Sigmoid colon (tissue), 7 donors: ENCODE measurements around the gene MIDN. TPM values are rescaled to one million over a fixed set of nuclear protein-coding genes. Genes with fewer than 3 reads are reported as not detected.

ENCODE experiments used
- DNase-seq: peaks from one replicate; pipeline ENCODE4 v3.0.0-alpha.2; 2019
- H3K27ac ChIP-seq, 4 donors: fragments of 200-600 bp; sonication (generic); one replicate each; pipeline ENCODE4 v1.5.1; 2016 to 2019; ENCODE audit warnings: mild to moderate bottlenecking in 1 of 4
- H3K27me3 ChIP-seq, 3 donors: fragments of 200-600 bp; sonication (generic); one replicate each; pipeline ENCODE4 v1.5.1; 2019; ENCODE audit warnings: mild to moderate bottlenecking in 1 of 3
- H3K36me3 ChIP-seq, 4 donors: fragments of 200-600 bp; sonication (generic); one replicate each; pipeline ENCODE4 v1.5.1; 2016 to 2019
- H3K4me1 ChIP-seq, 4 donors: fragments of 200-600 bp; sonication (generic); one replicate each; pipeline ENCODE4 v1.5.1; 2017 to 2019
- H3K4me3 ChIP-seq, 4 donors: fragments of 200-600 bp; sonication (generic); one replicate each; pipeline ENCODE4 v1.5.1; 2017 to 2019; ENCODE audit warnings: mild to moderate bottlenecking in 2 of 4, moderate library complexity in 1 of 4
- H3K9me3 ChIP-seq, 4 donors: fragments of 200-600 bp in 3 of 4; sonication (generic) in 3 of 4; one replicate each; pipeline versions ENCODE4 v1.5.1 to v1.6.1; 2013 to 2019
- EP300 ChIP-seq, 4 donors: sonication (generic); formaldehyde crosslinking; IDR thresholded peaks; one replicate each; pipeline ENCODE4 v1.6.1; 2017; ENCODE audit warnings: antibody characterized with exemption in 4 of 4
- POLR2A ChIP-seq, 2 donors: fragments of 450-650 bp; IDR thresholded peaks; one replicate each; pipeline ENCODE4 v1.6.1; 2016; ENCODE audit warnings: antibody characterized with exemption in 2 of 2, mild to moderate bottlenecking in 2 of 2, moderate library complexity in 2 of 2
- POLR2AphosphoS5 ChIP-seq, 4 donors: sonication (generic); formaldehyde crosslinking; IDR thresholded peaks; one replicate each; pipeline ENCODE4 v1.6.1; 2017; ENCODE audit warnings: antibody characterized with exemption in 4 of 4
- WGBS, 2 donors: extraction: QIAGEN DNeasy Blood & Tissue Kit; methylation state at CpG; one replicate each; pipeline ENCODE4 v1.1.7; 2013; 5-methylcytosine and 5-hydroxymethylcytosine counted together
- intact Hi-C: fragments of 100-400 bp; cut with DNase I; formaldehyde crosslinking; loops from one replicate; pipeline ENCODE4 v1.15.1; 2023
- polyA plus RNA-seq, 3 donors: library from polyadenylated mRNA; stranded (reverse); fragments of 200-250 nt; gene quantifications; one replicate each; pipeline ENCODE4 v1.2.3, GENCODE V29; 2013
- total RNA-seq, 4 donors: library from RNA; depleted of rRNA; stranded (reverse); fragments of >200 nt; gene quantifications; one replicate each; pipeline ENCODE4 v1.1.0, GENCODE V29; 2016
- TF ChIP-seq, protein P1 (sequence below), 4 experiments: fragments of 450-650 bp in 3 of 4; fragments of 200-600 bp in 1 of 4; IDR thresholded peaks; one replicate each; pipeline ENCODE4 v1.5.1; 2016 to 2019; ENCODE audit warnings: antibody characterized with exemption in 4 of 4, mild to moderate bottlenecking in 3 of 4, moderate library complexity in 2 of 4
- donor health status: healthy with polysubstance abuse.
- donor health status: Bipolar disorder and iron deficiency.
- donor health status: healthy.

MIDN gene
- total and polyA plus RNA-seq, 7 donors, result 14.6 to 87.0 (median 42.1) TPM

DNA sequence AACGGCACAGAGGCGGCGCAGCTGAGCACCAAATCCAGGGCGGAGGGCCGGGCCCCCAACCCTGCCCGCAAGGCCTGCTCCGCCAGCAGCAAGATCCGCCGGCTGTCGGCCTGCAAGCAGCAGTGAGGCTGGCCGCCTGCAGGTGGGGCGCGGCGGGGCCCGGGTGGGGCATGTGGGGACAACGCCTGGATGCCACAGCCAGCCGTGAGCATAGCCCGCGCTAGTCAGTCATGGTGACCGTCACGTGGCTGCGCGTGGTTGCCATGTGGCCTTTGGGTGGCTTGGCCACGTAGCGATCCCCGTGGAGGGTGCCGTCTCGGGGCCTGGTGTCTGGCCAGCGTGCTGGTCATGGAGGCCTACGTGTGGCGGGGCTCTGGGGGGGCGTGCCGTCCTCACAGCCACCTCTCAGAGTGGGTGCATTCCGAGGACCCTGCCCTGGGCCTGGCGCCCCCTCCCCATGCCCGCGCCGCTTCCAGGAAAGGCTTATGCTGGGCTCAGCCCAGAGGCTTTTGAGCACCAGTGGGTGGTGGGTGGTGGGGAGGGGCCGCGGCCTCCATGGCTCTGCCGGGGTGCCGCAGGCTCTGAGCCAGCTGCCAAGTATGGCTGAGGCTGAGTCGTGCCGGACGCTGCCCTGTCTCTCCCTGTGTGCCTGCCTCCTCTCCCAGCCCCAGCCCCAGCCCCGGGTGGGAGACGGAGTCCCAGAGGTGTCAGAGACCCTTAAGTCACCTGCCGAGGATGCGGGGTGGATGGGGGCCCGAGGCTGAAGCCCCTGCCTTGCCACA is 21.7 kb upstream of the MIDN start:
- intact Hi-C loops, result no loop called here
- peaks cover 0 to 23% (median 16%) of the 10 kb centered on the region in 4 donors for H3K4me1 ChIP-seq
- no peak for TF ChIP-seq POLR2A (IDR thresholded peaks at IDR 0.05)
- TF ChIP-seq POLR2AphosphoS5 (IDR thresholded peaks at IDR 0.05), result no peak
- TF ChIP-seq, protein P1, sequence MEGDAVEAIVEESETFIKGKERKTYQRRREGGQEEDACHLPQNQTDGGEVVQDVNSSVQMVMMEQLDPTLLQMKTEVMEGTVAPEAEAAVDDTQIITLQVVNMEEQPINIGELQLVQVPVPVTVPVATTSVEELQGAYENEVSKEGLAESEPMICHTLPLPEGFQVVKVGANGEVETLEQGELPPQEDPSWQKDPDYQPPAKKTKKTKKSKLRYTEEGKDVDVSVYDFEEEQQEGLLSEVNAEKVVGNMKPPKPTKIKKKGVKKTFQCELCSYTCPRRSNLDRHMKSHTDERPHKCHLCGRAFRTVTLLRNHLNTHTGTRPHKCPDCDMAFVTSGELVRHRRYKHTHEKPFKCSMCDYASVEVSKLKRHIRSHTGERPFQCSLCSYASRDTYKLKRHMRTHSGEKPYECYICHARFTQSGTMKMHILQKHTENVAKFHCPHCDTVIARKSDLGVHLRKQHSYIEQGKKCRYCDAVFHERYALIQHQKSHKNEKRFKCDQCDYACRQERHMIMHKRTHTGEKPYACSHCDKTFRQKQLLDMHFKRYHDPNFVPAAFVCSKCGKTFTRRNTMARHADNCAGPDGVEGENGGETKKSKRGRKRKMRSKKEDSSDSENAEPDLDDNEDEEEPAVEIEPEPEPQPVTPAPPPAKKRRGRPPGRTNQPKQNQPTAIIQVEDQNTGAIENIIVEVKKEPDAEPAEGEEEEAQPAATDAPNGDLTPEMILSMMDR (IDR thresholded peaks at IDR 0.05), result no peak
- TF ChIP-seq EP300 (IDR thresholded peaks at IDR 0.05), result no peak
- no peaks in the 10 kb centered on the region for H3K9me3 ChIP-seq
- no peak overlapping the region for H3K27ac ChIP-seq
- WGBS, 2 donors, result 91 to 94% methylated on average over 50 of the region's 50 CpGs
- no peaks in the 10 kb centered on the region for H3K27me3 ChIP-seq
- peaks cover 13 to 67% (median 43%) of the 10 kb centered on the region in 4 donors for H3K36me3 ChIP-seq
- no peak overlapping the region for H3K4me3 ChIP-seq
- no peak for DNase-seq

DNA sequence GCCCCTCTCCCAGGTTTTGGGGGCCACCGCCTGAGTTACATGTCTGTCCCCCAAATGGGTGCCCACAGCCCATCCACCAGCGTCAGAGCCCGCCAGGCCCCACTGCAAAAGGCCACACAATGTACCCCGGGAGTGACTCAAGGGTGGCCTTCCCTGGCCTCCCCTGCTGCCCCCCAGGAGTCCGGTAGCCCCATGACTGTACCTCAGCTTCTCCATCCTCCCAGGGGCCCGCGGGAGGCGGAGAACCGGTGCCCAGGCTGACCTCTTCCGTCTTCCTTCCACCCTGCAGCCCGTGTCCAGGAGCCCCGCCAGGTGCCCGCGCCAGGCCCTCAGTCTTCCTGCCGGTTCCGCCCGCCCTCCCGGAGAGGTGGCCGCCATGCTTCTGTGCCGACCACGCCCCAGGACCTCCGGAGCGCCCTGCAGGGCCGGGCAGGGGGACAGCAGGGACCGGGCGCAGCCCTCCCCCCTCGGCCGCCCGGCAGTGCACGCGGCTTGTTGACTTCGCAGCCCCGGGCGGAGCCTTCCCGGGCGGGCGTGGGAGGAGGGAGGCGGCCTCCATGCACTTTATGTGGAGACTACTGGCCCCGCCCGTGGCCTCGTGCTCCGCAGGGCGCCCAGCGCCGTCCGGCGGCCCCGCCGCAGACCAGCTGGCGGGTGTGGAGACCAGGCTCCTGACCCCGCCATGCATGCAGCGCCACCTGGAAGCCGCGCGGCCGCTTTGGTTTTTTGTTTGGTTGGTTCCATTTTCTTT is 20.9 kb upstream of the MIDN start:
- H3K4me3 ChIP-seq, result no peak overlapping the region

DNA sequence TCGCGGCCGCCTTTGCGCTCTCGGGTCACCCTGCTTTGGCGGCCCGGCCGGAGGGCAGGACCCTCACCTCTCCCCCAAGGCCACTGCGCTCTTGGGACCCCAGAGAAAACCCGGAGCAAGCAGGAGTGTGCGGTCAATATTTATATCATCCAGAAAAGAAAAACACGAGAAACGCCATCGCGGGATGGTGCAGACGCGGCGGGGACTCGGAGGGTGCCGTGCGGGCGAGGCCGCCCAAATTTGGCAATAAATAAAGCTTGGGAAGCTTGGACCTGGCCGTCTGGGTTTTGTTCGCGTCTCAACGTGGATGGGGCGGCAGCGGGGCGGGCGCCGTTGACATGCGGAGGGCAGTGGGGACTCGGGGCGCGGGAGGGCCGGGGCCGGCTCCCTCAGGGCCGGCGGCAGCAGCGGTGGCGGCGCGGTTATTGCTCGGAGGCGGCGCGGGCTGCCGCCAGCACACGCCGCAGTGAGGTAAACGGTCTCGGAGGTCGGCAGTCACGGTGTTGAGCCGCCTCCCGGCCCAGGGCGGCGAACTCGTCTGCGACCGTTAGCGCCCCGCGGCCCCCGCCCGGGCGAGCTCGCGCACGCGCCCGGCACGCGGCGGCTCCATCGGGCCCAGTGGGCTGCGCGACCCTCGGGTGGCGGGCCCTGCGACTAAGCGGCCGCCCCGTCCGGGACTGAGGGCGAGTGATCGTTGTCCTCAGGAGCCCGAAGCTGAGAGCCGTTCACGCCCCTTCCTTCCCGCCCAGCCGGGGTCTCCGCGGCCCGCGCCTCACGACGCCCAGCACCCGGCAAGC is 20.0 kb upstream of the MIDN start:
- WGBS, 2 donors, result 97% methylated on average over 100 of the region's 100 CpGs
- no peak for DNase-seq
- no peak overlapping the region for H3K4me3 ChIP-seq
- peaks cover under 1 to 51% (median 34%) of the 10 kb centered on the region in 4 donors for H3K36me3 ChIP-seq
- peaks cover 0 to 25% (median 16%) of the 10 kb centered on the region in 4 donors for H3K4me1 ChIP-seq
- TF ChIP-seq POLR2A (IDR thresholded peaks at IDR 0.05) (no peak), POLR2AphosphoS5 (IDR thresholded peaks at IDR 0.05) (no peak), EP300 (IDR thresholded peaks at IDR 0.05) (no peak)
- TF ChIP-seq, protein P1 (IDR thresholded peaks at IDR 0.05), result no peak
- intact Hi-C loops, result no loop called here
- no peaks in the 10 kb centered on the region for H3K9me3 ChIP-seq
- no peaks in the 10 kb centered on the region for H3K27me3 ChIP-seq
- H3K27ac ChIP-seq, result no peak overlapping the region

More for the DNA sequence above, 20.9 kb upstream of the MIDN start:
- TF ChIP-seq POLR2A (IDR thresholded peaks at IDR 0.05) (no peak), POLR2AphosphoS5 (IDR thresholded peaks at IDR 0.05) (no peak), EP300 (IDR thresholded peaks at IDR 0.05) (no peak)
- TF ChIP-seq, protein P1 (IDR thresholded peaks at IDR 0.05), result no peak
- intact Hi-C loops, result no loop called here
- no peak overlapping the region for H3K27ac ChIP-seq
- peaks cover 10 to 60% (median 39%) of the 10 kb centered on the region in 4 donors for H3K36me3 ChIP-seq
- peaks cover 0 to 25% (median 15%) of the 10 kb centered on the region in 4 donors for H3K4me1 ChIP-seq
- WGBS, 2 donors, result 73 to 91% methylated on average over 56 of the region's 56 CpGs
- H3K9me3 ChIP-seq, result no peaks in the 10 kb centered on the region
- H3K27me3 ChIP-seq, result no peaks in the 10 kb centered on the region
- DNase-seq, result no peak

DNA sequence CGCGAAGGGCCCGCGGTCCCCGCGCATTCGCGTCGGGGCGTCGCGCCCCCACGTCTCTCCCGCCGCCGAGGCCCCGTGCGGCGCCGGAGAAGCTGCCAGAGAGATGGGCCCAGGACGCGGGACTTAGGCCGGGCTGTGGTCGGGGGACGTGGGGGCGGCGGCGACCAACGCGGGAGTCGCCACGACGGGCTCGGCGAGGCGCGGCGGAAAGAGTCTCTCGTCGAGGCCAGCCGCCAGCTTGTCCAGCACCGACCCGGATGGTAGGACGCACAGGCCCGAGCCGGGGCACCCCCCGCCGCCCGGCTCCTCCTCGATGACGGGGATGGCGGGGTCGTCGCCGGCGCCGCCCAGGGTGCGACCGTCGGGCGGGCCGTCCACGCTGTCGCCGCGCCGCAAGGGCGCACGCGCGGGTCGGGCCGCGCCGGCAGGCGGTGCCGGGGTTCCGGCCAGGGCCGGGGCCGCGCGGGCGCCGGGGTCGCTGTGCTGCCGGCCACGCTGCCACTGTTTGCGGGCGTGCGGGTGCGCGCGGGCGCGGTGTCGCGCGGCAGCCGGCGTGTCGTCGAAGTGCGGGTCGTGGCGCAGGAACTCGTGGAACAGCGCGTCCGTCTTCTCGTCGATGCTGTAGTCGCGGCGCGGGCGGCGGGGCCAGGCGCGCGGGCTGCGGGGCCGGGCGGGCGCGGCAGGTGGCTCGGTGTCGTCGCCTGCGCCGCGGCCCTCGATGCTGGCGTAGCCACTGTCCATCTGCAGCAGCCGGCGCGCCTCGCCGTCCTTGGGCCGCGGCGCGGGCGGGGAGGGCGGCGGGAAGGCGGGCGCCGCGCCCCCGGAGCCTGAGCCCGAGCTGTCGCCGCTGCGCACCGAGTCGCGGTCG is 19.1 kb upstream of the MIDN start:
- no peaks in the 10 kb centered on the region for H3K27me3 ChIP-seq
- H3K4me3 ChIP-seq, result no peak overlapping the region
- H3K9me3 ChIP-seq, result no peaks in the 10 kb centered on the region
- no peak for TF ChIP-seq EP300 (IDR thresholded peaks at IDR 0.05)
- no peak for TF ChIP-seq POLR2A (IDR thresholded peaks at IDR 0.05)
- TF ChIP-seq, protein P1 (IDR thresholded peaks at IDR 0.05), result no peak
- WGBS, 2 donors, result 94 to 96% methylated on average over 158 of the region's 158 CpGs
- no peak for DNase-seq
- H3K4me1 ChIP-seq, result peaks cover 0 to 20% (median 15%) of the 10 kb centered on the region in 4 donors
- intact Hi-C loops, result no loop called here
- peaks cover 0 to 41% (median 27%) of the 10 kb centered on the region in 4 donors for H3K36me3 ChIP-seq
- no peak overlapping the region for H3K27ac ChIP-seq
